Measurements from ENCODE around the gene RBM20.
A peak's percentile ranks its signal among the peaks of the same experiment; 100 is the strongest.
"Not testable (repeated sequence)": the region's sequence is repeated elsewhere in the genome, so short reads cannot be mapped to it uniquely, and the experiment has no call there.

Gene RBM20

DNA sequence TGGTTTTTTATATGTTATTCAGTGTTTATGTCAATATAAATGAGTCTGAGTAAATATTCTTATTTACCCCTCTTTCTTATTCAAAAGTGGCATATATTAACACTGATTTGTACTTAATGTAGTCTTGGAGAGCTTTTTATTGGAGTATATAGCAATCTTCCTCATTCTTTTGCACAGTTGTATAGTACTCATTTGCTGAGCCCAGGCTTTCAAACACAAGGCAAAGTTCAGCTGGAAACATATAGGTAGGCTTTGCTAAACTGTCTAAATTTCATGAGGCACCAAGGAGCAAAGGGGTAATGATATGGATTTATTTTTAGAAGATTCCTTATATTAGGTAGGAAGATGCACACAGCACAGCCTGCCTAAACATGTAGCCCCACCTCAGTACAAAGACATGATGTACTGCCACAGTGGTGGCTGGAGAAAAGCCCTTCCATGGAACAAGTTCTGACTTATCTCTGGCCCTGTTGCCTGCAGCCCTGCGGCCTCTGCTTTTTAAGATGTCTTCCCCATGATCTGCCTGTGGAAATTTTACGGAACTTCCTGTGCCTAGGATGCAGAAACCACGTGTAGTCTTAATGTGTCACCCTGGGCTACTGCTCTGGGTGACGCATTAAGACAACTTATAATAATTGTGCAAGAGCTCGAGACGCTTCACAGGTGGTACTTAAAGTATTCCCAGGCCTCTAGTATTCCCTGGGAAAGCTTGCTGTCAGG, 218.0 kb downstream of the RBM20 start:
- no peak for DNase-seq
- in situ Hi-C loops (cut with HindIII; ENCODE audit: low pct_ligation_motif_present, low pct_unique_long_range_greater_than_20kb, low sequenced_read_pairs) = no loop called here

- in situ Hi-C loops (cut with HindIII; ENCODE audit: low pct_ligation_motif_present, low pct_unique_long_range_greater_than_20kb, low sequenced_read_pairs) = no loop called here
- DNase-seq = no peak
Measured at GRCh38 chr10:110862961-110863360, 218.8 kb downstream of the RBM20 start.

DNA sequence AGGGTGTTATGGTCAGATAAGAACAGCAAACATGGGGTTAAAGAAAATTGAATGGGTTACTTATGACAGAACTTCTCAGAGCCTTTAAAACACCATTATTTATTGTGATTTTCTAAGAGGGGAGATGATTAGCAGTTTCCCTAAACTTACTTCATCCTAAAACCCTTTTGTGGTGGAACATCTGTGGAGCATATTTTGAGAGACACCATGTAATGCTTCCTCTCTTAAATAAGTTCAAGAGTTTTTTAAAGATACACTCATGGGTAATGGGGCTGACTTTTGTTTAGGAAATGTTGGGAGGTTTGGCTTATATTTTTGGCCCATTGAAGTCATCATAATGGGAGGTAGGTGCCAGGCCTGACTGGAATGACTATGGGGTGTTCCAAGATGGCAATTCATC, 219.2 kb downstream of the RBM20 start:
- no peak for DNase-seq
- in situ Hi-C loops (cut with HindIII; ENCODE audit: low pct_ligation_motif_present, low pct_unique_long_range_greater_than_20kb, low sequenced_read_pairs) = no loop called here

DNA sequence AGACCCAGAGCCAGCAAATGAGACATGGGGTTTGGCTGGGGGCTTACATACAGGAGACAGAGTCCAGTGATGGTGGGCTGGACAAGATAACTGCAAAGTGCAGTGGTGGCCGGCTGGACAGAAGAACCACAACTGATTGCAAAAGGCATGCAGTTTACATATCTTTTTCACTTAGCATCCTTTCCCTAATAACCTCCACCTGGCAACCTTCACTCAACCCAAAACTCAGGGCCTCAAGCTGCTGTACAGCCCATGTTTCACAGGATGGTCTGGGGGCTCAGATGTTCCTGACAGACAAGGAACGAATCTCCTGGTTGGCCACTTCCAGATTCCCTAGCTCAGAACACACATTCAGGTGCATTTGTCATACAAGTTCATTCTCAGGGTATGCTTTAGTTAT, 219.8 kb downstream of the RBM20 start:
- DNase-seq = no peak
- in situ Hi-C loops (cut with HindIII; ENCODE audit: low pct_ligation_motif_present, low pct_unique_long_range_greater_than_20kb, low sequenced_read_pairs) = no loop called here

GRCh38 chr10:110864662-110865140, 220.6 kb downstream of the RBM20 start:
- no peak for DNase-seq
- in situ Hi-C loops (cut with HindIII; ENCODE audit: low pct_ligation_motif_present, low pct_unique_long_range_greater_than_20kb, low sequenced_read_pairs) = no loop called here

GRCh38 chr10:110865186-110865808, 221.2 kb downstream of the RBM20 start:
- in situ Hi-C loops (cut with HindIII; ENCODE audit: low pct_ligation_motif_present, low pct_unique_long_range_greater_than_20kb, low sequenced_read_pairs) = no loop called here
- DNase-seq = peak; percentile 50

DNA sequence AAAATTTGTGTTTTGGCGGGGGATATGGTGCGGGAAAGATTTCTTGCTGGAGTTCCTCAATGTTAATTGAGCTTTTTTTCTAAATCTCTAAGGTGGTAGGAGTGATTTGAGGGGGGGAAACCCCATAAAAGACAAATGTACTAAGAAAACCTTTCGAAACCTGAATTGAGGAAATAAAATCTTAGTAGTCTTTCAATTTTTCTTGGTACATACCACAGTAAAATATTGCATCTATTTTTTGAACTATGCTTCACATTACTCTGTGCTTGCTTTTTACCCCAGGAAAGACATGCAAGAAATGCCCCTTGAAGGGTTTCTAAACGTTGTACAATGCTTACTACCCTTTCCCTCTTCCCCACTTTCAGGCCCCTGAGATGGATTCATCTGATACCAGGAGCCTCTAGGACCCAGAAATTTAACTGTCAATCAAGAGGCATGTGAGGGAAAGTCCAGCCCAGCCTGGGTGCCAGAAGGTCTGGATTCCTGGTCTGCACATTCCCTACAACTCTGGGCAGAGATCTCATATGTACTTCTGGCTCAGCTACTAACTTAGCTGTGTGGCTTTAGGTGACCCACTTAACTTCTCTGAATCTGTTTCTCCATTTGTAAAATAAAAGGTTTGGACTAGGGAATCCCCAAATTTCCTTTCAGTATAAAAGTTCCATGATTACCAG, 221.8 kb downstream of the RBM20 start:
- in situ Hi-C loops (cut with HindIII; ENCODE audit: low pct_ligation_motif_present, low pct_unique_long_range_greater_than_20kb, low sequenced_read_pairs) = no loop called here

DNA sequence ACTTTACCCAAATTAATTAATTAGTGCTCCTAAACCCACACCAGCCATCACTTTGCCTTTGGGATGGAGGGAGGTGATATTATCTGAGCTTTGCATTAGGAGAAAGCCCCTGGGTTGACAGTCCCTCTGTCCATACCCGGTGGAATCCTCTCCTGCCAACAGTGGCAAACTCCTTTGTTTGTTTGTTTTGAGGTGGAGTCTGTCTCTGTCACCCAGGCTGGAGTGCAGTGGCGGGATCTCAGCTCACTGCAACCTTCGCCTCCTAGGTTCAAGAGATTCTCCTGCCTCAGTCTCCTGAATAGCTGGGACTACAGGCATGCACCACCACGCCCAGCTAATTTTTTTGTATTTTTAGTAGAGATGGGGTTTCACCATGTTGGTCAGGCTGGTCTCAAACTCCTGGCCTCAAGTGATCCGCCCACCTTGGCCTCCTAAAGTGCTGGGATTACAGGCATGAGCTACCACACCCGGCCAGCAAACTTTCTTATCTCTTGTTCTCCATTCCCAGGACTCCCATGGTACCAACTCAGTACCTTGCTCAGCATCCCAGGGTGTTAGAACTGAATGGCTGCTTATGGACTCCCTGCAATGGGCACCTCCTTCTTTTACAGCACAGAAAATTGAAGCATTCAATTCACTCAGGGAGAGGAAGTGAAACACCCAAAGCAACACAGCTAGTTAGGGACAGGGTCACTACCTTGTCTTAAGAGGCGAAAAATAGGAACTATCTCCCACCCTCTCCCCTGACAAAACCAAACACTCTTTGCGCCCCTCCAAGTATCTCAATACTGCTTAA, 223.1 kb downstream of the RBM20 start:
- in situ Hi-C loops (cut with HindIII; ENCODE audit: low pct_ligation_motif_present, low pct_unique_long_range_greater_than_20kb, low sequenced_read_pairs); DNase-seq: not testable (repeated sequence)

More for the DNA sequence above, 221.8 kb downstream of the RBM20 start:
- peak; percentile 9 for DNase-seq

- in situ Hi-C loops (cut with HindIII; ENCODE audit: low pct_ligation_motif_present, low pct_unique_long_range_greater_than_20kb, low sequenced_read_pairs) = no loop called here
Measured at GRCh38 chr10:110867807-110868465, 223.8 kb downstream of the RBM20 start.

GRCh38 chr10:110868981-110869380, 224.8 kb downstream of the RBM20 start:
- DNase-seq = no peak
- in situ Hi-C loops (cut with HindIII; ENCODE audit: low pct_ligation_motif_present, low pct_unique_long_range_greater_than_20kb, low sequenced_read_pairs) = no loop called here

More at GRCh38 chr10:110867807-110868465, 223.8 kb downstream of the RBM20 start:
- DNase-seq = no peak

- DNase-seq = no peak
Measured at GRCh38 chr10:110870823-110871297, 226.7 kb downstream of the RBM20 start.

GRCh38 chr10:110871298-110872084, 227.4 kb downstream of the RBM20 start, which contains the start of gene PDCD4:
Gene PDCD4, plus strand, starts transcription at chr10:110871928. Its CDS starts 4,100 bp downstream, at chr10:110876028.
- DNase-seq = peak; percentile 99
- in situ Hi-C loops (cut with HindIII; ENCODE audit: low pct_ligation_motif_present, low pct_unique_long_range_greater_than_20kb, low sequenced_read_pairs) = no loop called here

More at GRCh38 chr10:110870823-110871297, 226.7 kb downstream of the RBM20 start:
- in situ Hi-C loops (cut with HindIII; ENCODE audit: low pct_ligation_motif_present, low pct_unique_long_range_greater_than_20kb, low sequenced_read_pairs) = no loop called here

- DNase-seq = peak; percentile 81
- in situ Hi-C loops (cut with HindIII; ENCODE audit: low pct_ligation_motif_present, low pct_unique_long_range_greater_than_20kb, low sequenced_read_pairs) = no loop called here
Measured at GRCh38 chr10:110872145-110872983, 228.2 kb downstream of the RBM20 start.

DNA sequence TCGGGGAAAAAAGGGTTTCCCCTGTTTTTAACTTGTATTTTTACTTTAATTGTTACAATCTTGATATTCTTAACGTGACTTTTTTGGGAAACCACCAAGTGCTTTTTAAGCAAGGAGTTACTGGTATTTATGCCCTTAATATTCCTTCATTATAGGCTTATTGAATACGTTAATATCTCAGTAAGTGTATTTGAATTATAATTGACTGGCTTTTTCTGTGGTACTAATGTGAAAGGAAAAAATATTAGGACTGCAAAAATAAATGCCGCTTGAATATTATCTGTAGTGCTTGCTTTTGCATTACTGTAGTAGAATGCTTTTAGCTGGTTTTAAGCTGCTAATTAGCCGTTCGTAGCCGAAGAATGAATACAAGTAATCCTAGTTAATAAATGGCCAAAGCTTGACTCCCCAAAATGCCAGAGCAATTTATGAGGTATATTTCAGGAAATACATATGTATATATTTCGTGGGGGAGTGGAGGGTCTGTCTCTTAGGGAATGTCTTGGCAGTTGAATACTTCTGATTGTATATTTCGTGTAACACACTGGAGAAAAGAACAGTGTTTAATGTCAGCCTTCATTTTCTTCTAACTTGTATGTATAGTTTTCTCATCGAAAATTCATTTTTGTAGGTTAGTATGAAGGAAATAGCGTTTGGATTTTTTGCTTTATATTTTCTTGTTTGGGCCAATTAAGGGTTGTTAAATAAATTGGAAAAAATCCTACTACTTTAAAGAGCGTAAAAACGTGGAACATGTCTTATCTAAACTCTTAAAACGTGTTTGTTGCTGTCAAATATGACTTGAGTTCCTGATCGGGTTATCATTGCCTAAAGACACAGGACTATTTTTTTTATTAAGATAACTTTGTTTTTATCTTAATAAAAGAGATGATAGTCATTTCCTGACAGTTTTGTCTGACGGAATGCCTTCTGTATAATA, 229.1 kb downstream of the RBM20 start:
- in situ Hi-C loops (cut with HindIII; ENCODE audit: low pct_ligation_motif_present, low pct_unique_long_range_greater_than_20kb, low sequenced_read_pairs) = no loop called here
- peak; percentile 25 for DNase-seq

- peak; percentile 8 for DNase-seq
- in situ Hi-C loops (cut with HindIII; ENCODE audit: low pct_ligation_motif_present, low pct_unique_long_range_greater_than_20kb, low sequenced_read_pairs) = no loop called here
Measured at GRCh38 chr10:110873951-110874350, 229.8 kb downstream of the RBM20 start.

Data from ACHN (cell line).